ENCODE data around the gene ZNF436. TPM values are rescaled to one million over a fixed set of nuclear protein-coding genes. Genes with fewer than 3 reads are reported as not detected.
A peak's percentile ranks its signal among the peaks of the same experiment; 100 is the strongest.

ZNF436 gene
- total and polyA plus RNA-seq, 9 of the 15 experiments (the other 6 are each of a cell fraction or from before 2014, with no cell fraction given), result 2.1 to 11.3 (median 6.8) TPM

DNA sequence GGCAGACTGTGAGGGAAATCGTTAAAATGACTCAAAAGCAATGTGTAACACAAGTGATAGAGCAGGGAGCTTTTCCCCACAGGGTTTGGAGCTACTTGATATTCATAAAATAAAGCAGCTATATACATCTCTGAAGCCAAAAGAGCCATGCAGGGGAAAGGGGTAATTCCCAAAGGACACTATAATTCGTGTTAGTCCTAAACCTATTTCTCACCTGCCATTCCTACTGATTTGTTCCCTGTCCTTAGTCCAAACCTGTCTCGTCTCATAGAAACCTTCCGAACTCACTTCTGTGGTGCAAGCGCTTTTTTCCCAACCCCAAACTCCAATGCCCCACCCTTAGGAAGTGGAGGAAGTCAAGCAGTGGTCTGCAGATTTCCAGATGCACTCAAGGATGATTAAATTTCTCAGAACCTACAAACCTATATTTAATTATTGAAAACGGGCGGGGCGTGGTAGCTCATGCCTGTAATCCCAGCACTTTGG lies 24.6 kb downstream of the ZNF436 start (continued):
- TF ChIP-seq ARHGAP35 (IDR thresholded peaks at IDR 0.05; ENCODE audit: partially characterized antibody) (no peak), TEAD1 (CRISPR knock-in tag; IDR thresholded peaks at IDR 0.05) (no peak; a peak in 1 of 4 replicates), KDM2B (CRISPR knock-in tag; IDR thresholded peaks at IDR 0.05) (0 out of 2 replicates have a peak, but pooled peaks have one; percentile 0), ZNF224 (CRISPR knock-in tag; IDR thresholded peaks at IDR 0.05) (no peak), ZNF311 (CRISPR knock-in tag; IDR thresholded peaks at IDR 0.05) (no peak), NR3C1 (CRISPR knock-in tag; IDR thresholded peaks at IDR 0.05) (no peak), ARNT (IDR thresholded peaks at IDR 0.05) (no peak), ATF3 (IDR thresholded peaks at IDR 0.05) (no peak; the same call in 1 of the 2 replicates), ATF3 (CRISPR knock-in tag; conservative IDR thresholded peaks at IDR 0.05) (no peak), SOX6 (IDR thresholded peaks at IDR 0.05) (no peak), MAFK (IDR thresholded peaks at IDR 0.05; ENCODE audit: low read length) (no peak), MTA3 (IDR thresholded peaks at IDR 0.05; ENCODE audit: borderline replicate concordance) (no peak), SUPT5H (IDR thresholded peaks at IDR 0.05) (no peak), TCF7 (IDR thresholded peaks at IDR 0.05; ENCODE audit: borderline replicate concordance) (no peak), ZNF121 (CRISPR knock-in tag; conservative IDR thresholded peaks at IDR 0.05) (no peak)
- TF ChIP-seq, protein P1, sequence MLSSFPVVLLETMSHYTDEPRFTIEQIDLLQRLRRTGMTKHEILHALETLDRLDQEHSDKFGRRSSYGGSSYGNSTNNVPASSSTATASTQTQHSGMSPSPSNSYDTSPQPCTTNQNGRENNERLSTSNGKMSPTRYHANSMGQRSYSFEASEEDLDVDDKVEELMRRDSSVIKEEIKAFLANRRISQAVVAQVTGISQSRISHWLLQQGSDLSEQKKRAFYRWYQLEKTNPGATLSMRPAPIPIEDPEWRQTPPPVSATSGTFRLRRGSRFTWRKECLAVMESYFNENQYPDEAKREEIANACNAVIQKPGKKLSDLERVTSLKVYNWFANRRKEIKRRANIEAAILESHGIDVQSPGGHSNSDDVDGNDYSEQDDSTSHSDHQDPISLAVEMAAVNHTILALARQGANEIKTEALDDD (IDR thresholded peaks at IDR 0.05), result no peak
- TF ChIP-seq, protein P2, sequence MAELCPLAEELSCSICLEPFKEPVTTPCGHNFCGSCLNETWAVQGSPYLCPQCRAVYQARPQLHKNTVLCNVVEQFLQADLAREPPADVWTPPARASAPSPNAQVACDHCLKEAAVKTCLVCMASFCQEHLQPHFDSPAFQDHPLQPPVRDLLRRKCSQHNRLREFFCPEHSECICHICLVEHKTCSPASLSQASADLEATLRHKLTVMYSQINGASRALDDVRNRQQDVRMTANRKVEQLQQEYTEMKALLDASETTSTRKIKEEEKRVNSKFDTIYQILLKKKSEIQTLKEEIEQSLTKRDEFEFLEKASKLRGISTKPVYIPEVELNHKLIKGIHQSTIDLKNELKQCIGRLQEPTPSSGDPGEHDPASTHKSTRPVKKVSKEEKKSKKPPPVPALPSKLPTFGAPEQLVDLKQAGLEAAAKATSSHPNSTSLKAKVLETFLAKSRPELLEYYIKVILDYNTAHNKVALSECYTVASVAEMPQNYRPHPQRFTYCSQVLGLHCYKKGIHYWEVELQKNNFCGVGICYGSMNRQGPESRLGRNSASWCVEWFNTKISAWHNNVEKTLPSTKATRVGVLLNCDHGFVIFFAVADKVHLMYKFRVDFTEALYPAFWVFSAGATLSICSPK (IDR thresholded peaks at IDR 0.05; ENCODE audit: borderline replicate concordance), result no peak
- TF ChIP-seq, protein P3, sequence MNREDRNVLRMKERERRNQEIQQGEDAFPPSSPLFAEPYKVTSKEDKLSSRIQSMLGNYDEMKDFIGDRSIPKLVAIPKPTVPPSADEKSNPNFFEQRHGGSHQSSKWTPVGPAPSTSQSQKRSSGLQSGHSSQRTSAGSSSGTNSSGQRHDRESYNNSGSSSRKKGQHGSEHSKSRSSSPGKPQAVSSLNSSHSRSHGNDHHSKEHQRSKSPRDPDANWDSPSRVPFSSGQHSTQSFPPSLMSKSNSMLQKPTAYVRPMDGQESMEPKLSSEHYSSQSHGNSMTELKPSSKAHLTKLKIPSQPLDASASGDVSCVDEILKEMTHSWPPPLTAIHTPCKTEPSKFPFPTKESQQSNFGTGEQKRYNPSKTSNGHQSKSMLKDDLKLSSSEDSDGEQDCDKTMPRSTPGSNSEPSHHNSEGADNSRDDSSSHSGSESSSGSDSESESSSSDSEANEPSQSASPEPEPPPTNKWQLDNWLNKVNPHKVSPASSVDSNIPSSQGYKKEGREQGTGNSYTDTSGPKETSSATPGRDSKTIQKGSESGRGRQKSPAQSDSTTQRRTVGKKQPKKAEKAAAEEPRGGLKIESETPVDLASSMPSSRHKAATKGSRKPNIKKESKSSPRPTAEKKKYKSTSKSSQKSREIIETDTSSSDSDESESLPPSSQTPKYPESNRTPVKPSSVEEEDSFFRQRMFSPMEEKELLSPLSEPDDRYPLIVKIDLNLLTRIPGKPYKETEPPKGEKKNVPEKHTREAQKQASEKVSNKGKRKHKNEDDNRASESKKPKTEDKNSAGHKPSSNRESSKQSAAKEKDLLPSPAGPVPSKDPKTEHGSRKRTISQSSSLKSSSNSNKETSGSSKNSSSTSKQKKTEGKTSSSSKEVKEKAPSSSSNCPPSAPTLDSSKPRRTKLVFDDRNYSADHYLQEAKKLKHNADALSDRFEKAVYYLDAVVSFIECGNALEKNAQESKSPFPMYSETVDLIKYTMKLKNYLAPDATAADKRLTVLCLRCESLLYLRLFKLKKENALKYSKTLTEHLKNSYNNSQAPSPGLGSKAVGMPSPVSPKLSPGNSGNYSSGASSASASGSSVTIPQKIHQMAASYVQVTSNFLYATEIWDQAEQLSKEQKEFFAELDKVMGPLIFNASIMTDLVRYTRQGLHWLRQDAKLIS (CRISPR knock-in tag; IDR thresholded peaks at IDR 0.05), result 0 out of 2 replicates have a peak, but pooled peaks have one; percentile 29
- TF ChIP-seq, protein P4, sequence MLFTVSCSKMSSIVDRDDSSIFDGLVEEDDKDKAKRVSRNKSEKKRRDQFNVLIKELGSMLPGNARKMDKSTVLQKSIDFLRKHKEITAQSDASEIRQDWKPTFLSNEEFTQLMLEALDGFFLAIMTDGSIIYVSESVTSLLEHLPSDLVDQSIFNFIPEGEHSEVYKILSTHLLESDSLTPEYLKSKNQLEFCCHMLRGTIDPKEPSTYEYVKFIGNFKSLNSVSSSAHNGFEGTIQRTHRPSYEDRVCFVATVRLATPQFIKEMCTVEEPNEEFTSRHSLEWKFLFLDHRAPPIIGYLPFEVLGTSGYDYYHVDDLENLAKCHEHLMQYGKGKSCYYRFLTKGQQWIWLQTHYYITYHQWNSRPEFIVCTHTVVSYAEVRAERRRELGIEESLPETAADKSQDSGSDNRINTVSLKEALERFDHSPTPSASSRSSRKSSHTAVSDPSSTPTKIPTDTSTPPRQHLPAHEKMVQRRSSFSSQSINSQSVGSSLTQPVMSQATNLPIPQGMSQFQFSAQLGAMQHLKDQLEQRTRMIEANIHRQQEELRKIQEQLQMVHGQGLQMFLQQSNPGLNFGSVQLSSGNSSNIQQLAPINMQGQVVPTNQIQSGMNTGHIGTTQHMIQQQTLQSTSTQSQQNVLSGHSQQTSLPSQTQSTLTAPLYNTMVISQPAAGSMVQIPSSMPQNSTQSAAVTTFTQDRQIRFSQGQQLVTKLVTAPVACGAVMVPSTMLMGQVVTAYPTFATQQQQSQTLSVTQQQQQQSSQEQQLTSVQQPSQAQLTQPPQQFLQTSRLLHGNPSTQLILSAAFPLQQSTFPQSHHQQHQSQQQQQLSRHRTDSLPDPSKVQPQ (CRISPR knock-in tag; IDR thresholded peaks at IDR 0.05; ENCODE audit: borderline replicate concordance), result no peak
